GM11168 (cell line): ENCODE results near the gene SPAG6.

Source experiments
- in situ Hi-C: fragments of 300-500 bp; cut with MboI; formaldehyde crosslinking; loops from one replicate; pipeline ENCODE4 v1.12.0; 2022; ENCODE audit warnings: low sequenced_read_pairs; ENCODE audit not compliant: unreplicated experiment

The SPAG6 gene

DNA sequence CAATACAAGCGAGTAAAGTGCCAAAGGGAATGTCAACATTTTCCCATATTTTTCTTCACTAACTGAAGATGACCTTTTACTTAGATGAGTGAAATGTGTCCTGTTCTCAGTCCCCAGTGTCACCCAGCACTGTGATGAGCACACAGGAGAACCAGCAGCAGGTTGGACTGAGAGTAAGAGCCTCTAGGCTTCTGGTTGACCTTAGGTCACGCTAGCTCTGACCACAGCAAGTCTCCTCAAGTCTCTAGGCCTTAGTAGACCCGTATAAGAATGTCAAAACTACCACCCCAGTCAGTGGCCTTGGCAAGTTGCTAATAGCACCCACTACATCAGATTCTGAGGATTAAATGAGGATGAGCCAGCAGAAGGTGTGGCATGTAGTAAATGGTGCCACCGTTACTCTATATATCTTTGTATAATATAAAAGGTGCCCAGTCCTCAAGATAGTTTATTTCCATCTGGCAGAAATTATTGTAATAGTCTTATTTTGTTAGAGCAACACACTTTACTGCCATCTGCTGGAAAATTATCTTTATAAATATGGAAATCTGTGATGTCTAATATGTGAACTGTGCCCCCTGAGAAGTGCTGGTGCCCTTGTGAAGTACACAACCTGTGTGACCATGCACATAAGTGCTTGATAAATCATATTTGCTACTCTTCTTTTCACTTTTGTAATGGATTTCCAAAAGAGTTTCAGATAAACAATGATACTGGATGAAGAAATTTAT is 75.7 kb downstream of the SPAG6 start:
- in situ Hi-C loops = loop anchor here (10.0 kb wide), 1 partner anchor 426 kb away; no protein-coding TSS in a partner anchor

DNA sequence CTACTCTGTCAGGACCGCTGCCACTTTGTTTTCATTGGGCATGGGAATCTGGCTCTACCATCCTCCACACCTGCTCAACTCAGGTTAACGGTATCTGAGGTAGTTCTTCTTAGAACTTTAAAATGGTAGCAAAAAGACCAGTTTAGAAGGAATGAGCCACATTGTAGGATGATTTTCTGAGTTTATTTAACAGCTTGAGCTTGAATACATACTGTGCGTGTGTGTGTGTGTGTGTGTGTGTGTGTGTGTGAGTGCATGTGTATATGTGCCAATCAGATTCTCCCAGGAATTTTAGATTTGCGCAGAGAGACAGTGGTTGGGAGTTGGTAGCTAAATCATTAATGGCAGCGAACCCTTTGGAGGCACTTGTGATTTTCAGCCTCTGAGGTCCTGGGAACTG is 81.4 kb downstream of the SPAG6 start:
- in situ Hi-C loops = loop anchor here (10.0 kb wide), 1 partner anchor 432 kb away; no protein-coding TSS in a partner anchor

DNA sequence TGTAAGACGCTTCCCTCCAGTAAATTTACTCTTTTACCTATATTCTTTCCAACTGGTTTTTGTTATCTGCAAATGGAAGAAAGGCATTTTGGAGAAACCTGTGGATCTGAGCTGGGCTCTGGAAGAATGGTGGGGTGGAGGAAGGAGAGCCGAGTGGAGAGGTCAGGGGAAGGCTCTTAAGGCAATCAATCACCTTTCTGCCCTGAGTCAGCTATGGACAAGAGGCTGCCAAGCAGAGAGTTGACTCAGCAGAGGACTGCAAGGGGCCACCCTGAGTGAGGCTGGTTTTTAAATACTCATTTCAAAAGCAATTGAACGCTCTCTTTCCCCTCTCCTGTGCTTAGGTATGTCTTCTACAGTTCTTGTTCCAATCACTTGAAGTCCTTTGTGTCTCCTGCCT is 81.8 kb downstream of the SPAG6 start:
- in situ Hi-C loops = loop anchor here (10.0 kb wide), 1 partner anchor 432 kb away; no protein-coding TSS in a partner anchor

DNA sequence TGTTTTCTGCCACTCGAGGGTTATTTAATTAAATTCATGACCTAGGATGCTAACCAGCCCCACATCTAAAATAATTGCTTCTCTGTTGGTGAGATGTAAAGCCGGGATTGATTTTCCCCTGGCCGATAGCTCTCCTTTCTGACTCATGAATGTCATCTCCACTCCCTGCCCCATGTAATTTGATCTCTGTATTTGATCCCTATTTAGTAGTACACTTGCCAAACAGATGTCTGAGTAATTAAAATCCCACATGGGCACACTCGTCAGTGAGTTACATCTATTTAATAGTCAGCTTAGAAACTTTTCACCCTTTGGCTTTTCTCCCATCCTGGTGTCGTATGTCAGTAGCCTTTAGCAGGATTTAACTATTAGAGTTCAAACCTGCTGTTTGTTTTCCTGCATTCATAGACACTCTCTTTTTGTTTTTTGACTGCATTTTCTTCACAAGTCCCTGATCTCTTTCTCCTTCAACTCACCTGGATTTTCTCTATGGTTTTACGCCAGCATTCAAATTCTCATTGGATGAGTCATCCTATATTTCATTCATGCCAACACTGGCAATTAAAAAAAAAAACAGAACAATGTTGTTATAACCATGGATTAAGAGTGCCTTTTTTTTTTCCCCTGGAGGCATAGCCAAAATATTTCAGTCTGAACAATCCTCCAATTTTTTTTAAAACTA is 82.7 kb downstream of the SPAG6 start:
- in situ Hi-C loops = loop anchor here (10.0 kb wide), 1 partner anchor 433 kb away; no protein-coding TSS in a partner anchor

DNA sequence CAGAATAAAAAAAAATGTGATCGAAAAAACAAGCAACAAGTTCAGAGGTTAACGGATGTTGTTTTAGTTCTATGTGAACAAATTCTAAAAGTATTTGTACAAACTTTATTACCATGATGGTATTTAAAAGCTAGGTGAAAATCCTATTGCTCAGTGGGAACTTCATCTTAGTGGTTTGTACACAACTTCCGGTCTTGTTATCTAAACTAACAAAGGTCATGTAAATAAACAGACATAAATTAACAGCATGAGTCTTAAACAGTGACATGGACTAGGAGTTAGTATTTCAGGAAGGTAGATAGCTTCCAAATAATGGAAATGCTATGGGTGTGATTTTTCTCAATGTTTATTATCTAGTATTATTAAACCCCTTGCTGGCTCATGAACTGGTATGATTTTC is 83.8 kb downstream of the SPAG6 start:
- in situ Hi-C loops = loop anchor here (10.0 kb wide), 1 partner anchor 434 kb away; no protein-coding TSS in a partner anchor

DNA sequence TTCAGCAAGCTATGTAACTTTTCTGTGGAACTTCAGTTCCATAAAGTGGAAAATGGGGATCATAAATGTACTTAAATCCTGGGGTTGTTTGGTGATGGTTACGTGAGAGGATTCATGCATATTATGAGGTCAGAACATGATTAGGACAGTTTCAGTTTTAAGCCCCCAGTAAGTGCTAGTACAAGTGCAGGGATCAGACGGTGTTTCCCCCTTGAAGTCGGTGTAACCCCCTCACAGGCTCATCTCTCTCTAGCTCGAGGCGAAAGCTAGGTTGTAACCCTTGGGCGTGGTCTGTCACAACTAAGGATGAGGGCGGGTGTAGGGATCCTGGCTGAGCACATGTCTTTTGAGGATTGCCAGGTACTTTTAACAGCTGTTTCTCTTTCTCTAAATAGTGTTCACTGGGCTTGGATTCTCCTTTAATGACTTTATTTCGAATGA is 84.7 kb downstream of the SPAG6 start:
- in situ Hi-C loops = loop anchor here (10.0 kb wide), 1 partner anchor 435 kb away; no protein-coding TSS in a partner anchor

DNA sequence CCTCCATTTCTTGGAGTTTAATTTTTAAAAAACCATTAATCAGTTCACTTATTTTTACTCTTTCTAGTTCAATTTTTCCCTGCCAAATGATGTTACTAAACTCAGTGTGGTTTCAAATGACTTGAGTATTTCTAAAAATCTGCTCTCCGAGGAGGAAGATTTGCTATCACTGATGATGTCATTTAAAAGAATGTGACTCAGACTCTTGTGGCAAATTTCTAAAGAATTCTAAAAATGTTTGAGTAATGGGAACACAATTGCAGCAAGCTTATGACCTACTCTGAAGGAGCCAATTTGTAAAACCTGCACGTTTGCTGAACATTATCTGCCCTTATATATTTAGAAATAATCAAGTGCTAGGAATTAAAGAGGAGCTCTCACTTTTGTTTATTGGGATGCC is 88.6 kb downstream of the SPAG6 start:
- in situ Hi-C loops = no loop called here

DNA sequence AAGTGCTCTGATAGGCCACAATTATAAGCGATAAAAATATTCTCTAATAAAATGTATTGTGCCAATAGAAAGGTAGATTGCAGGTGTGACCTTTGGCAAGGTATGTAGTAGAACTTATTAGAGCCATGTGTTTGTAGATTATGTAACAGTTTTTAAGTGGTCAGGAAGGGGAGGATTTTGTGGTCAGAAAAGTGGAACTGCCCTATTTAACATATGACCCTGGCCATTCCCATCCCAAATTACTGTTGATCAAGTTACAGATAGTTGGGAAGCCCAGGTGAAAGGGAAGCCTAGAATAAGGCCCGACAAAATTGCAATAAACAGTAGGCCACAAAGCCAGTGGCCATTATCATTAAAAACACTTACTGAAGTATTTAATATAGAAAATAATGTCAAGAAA is 89.2 kb downstream of the SPAG6 start:
- in situ Hi-C loops = no loop called here

DNA sequence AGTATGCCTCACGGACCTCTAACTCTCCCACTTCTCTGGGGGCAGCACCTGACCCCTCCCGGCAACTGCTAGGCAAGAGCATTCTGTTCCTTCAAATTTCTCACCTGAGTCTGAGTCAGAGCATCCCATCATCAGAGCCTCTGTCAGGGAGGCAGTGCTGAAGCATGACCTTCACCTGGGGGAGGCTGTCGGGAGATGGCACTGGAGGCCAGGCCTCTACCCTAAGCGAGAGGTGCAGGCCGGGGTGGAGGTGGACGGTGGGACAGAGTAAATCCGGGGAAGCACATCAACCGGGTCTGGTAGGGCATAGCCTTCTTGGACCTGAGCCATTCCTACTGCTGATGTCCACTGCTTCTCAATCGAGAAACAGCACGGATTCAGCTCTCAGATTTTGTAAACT is 90.4 kb downstream of the SPAG6 start:
- in situ Hi-C loops = no loop called here

DNA sequence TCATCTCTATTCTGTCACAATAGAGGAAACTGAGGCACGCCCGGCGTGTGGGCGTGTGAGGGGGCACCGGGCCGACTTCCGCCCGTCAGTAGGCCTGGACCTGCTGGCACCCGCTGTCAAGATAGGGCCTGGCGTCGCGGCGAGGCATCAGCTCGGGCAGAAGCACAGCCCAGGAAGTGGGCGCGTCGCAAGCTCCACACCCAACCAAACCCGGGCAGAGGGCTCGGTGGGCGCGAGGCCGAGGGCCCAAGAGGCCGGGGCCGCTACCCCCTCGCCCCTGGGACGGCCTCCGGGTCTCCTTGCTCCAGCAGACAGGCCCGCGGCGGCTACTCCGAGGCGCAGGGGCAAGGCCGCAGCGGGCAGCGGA is 91.2 kb downstream of the SPAG6 start:
- in situ Hi-C loops = no loop called here

DNA sequence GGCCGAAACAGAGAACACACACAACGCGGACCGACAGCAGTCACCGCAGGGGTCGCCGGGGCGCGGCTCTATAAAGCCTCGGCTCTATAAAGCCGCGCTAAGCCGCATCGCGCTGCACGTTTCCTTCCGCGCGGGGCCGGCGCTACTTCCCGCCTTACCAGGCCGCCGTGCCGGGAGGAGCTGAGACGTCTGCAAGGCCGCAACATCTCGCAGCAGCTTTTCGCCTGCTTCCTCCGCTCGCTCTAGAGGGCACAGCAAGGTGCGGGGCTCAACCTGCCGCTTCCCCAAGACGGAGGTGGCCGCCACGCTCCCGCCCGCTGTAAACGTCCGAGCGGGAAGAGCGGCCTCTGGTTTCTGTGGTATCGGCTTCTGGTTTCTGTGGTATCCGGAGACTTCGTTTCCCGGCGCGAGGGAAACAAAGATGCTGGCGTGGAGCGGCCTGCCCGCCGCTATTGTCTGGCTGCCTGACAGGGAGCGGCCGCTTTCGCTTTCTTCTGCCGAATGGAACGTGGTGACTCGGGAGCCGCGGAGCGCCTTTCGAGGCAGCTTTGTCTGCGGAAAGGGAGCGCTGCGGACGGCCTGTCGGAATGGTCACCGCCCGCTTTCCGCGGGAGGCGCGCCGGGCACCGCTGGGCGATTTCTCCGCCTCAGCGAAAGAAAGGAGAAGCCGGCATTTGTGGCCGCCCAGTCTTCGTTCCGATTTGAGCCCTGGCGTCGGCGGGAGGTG is 91.8 kb downstream of the SPAG6 start:
- in situ Hi-C loops = no loop called here

DNA sequence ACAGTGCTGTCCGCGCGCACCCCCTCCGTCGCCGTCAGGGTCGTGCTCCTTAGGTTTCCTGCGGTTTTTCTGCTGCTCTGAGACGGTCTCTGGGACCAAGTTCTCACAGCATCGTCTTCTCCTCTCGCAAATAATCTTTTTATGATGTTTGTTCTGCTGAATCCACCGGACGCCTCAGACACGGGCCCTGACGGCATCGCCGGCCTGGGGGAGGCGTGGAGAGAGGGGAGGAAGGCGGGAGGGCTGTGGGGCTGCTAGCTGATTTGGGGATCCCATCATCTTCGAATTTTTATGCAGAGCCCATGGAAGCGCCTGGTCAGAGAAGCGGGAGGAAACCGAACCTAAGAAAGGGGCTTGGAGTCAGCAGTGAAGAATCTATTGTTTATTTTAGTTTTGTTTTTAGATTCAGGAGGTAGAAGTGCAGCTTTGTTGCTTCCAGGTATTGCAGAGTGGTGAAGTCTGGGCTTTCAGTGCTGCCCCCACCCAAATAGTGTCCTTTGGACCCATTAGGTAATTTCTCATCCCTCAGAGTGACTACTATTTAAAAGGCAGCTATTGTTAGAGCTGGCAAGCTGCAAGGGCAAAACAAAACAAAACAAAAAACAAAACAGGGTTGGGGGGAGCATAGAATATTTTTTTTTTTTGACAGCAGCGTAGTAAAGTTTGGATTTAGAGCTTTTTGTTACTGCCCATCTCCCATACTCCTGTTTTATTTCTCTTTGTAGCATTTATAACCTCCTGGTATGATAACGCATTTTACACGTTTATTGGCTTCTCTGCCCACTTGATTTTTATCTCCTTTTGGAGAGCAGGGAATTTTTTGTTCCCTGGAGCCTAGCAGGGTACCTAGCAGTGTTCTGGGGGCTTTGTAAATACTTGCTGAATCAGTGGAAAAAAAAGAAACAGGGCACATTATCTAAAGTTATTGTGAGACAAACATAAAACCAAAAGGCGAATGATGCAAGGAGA is 92.6 kb downstream of the SPAG6 start:
- in situ Hi-C loops = no loop called here

DNA sequence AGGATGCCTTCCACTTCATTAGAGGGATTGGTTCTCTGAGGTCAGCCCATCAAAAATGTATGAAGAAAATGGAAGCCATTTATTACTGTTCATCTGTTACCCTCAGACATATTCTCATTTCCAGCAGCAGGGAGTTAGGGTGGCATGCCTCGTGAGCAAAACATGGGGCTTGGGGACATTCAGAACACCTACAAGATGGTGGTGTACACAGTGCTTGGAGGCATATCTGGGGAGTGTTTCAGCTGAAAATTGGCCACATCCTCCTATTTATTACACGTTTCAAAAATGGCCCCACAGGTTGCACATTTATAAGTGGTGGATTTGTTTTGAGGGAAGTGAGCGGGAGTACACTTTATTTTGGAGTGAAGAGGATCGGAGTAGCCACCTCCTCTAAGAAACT is 93.4 kb downstream of the SPAG6 start:
- in situ Hi-C loops = no loop called here

DNA sequence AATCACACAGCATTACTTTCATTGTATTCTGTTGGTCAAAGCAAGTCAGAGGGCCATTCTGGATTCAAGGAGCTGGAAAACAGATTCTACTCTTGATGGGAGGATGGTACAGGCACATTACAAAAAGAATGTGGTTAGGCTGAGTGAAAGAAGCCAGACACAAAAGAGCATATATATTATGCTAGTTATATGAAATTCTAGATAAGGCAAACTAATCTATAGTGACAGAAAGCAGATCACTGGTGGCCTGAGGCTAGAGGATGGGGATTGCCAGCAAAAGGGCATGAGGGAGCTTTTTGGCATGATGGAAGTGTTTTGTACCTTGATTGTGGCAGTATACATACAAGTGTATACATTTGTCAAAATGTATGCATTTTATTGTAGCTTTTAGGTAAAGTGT is 96.8 kb downstream of the SPAG6 start:
- in situ Hi-C loops = no loop called here

DNA sequence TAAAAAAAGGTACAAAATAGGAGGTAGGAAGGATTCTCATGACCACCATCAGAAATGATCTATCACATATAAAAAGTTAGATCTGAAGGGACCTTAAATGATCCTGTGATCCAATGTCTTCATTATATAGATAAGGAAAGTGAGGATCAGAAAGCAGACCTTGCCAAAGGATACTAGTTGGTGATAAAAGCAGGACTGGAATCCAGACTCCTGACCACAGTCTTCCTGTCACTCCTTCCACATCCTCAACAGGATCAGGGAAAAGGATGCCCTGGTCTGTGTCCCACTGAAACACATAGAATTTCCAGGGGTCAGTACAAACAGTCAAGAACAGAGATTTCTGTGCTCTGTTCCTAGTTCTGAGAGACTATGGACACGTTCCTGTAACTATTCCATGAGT is 97.2 kb downstream of the SPAG6 start:
- in situ Hi-C loops = no loop called here

DNA sequence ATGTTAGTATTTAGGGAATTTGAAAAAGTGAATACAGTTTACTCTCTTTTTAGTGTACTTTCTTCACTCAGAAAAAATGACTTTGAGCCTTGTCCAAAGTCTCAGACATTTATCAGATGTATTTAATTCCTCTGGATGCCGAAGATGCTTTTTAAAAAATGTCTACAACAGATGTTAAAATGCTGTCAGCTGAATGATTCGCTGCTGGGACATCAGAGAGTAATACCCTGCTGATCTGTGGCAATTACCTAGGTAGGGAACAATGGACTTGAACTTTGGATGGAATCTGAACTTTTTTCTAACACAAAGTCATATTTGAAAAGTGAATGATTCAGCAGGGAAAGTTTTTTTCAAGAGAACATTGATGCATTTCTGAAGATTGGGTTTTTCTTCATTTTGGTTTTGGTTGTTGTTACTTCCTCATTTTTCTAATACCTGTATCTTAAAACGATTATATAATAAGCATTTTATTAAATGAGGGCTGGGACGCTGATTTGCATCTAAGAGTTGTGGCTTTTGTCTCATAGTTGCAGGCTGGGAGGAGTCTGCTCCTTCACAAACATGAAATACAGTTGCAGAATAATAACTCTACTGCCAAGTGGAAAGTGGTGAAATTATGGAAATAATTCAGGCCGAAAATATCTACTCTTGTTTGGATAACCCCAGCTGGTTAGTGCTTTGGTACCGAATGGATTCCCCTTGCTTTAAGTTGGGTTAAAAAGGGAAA is 98.0 kb downstream of the SPAG6 start:
- in situ Hi-C loops = no loop called here

DNA sequence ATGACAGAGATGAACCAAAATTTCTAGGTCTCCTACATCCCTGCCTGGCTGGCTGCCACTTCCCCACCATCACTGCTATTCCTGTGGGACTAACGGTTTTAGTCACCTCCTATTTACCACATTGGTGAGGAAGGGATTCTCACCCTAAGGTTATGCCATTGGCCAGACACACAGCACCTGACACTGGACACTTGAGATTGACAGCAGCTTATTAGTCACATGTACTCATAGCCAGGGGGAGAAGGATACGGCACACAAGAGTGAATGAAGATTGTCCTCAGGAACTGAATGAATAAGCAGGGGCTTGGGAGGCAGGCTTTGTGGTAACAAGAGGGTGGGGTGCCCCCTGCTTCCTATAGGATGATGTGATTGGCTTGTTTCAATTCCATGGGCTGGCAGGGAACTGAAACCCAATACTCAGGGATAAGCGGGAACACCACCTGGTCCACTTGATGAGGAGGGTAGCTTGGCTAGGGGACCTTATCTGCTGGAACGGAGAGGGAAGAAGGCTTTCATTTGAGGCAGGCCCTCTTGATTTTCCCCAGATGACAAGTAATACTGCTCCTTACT is 99.0 kb downstream of the SPAG6 start:
- in situ Hi-C loops = no loop called here

DNA sequence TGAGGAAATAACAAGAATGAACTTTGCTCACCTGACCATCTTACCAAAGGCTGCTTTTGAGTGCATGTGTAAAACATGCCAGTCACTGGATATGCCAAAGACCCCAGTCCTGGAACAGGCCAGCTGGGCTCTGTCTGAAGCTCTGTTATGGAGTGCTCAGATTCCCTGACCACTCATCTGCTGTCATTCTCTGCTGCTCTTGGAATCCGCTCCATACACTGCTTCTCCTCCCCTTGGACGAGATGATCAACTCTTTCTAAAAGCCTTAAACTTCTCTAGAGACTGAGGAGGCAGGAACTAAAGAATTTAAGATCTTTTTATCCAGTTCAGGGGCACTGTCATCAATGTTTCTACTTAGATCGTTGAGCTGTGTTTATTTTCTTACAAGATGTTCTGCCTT is 100.2 kb downstream of the SPAG6 start:
- in situ Hi-C loops = no loop called here

DNA sequence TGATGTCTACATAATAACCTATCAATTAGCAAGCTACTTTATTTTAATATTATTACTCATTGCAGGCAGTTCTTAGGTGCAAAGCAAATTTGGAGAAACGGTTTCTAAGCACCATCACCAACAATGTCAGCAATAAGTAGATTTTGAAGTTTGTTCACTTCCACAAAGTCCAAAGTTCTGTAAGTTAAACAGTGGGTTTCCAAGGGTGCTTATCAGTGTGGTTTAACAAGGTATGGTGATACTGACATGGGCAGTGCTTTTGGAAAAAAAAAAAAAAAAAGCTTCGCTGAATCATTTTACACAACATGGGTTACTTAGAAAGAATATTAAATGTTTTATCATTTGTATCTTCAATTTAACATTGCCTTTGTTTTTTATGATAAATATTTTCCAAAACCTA is 101.8 kb downstream of the SPAG6 start:
- in situ Hi-C loops = no loop called here
